HG03439 (cell line): Measurements from ENCODE around the gene CABP4.
A peak's percentile ranks its signal among the peaks of the same experiment; 100 is the strongest.
"Not testable (repeated sequence)": the region's sequence is repeated elsewhere in the genome, so short reads cannot be mapped to it uniquely, and the experiment has no call there.

ENCODE experiments used
- ATAC-seq: cut with Tn5 transposase; IDR thresholded peaks from one replicate; pipeline ENCODE4 v1.9.1; 2021; ENCODE audit warnings: mild to moderate bottlenecking, moderate library complexity; ENCODE audit not compliant: unreplicated experiment

The CABP4 gene

GRCh38 chr11:67452141-67452952, 2.8 kb upstream of the CABP4 start, which contains the start of gene GPR152:
TSS of gene GPR152 (minus strand) at chr11:67452729. CDS start at chr11:67452724, 5 bp downstream.
- ATAC-seq = no peak

- ATAC-seq = no peak
These were observed 1.1 kb upstream of the CABP4 start for GRCh38 chr11:67453816-67454732.

GRCh38 chr11:67456068-67456705, 1.0 kb downstream of the CABP4 start:
- ATAC-seq = no peak

GRCh38 chr11:67457453-67457852, 2.3 kb downstream of the CABP4 start:
- no peak for ATAC-seq

GRCh38 chr11:67458266-67458665, 3.1 kb downstream of the CABP4 start:
- no peak for ATAC-seq

- ATAC-seq = no peak
These were observed 8.0 kb downstream of the CABP4 start for GRCh38 chr11:67463186-67463585.

GRCh38 chr11:67463680-67464410, 8.7 kb downstream of the CABP4 start:
- no peak for ATAC-seq

- peak; percentile 54 for ATAC-seq
These were observed 9.4 kb downstream of the CABP4 start for GRCh38 chr11:67464411-67465188.

GRCh38 chr11:67465189-67465510, 10.0 kb downstream of the CABP4 start:
- no peak for ATAC-seq

GRCh38 chr11:67465530-67465929, 10.4 kb downstream of the CABP4 start:
- not testable (repeated sequence) for ATAC-seq

- ATAC-seq = no peak
These were observed 11.2 kb downstream of the CABP4 start for GRCh38 chr11:67466367-67466766.

- no peak for ATAC-seq
These were observed 12.0 kb downstream of the CABP4 start for GRCh38 chr11:67466962-67467771.

- ATAC-seq = no peak
These were observed 12.9 kb downstream of the CABP4 start for GRCh38 chr11:67468056-67468455.

- ATAC-seq = no peak
These were observed 13.3 kb downstream of the CABP4 start for GRCh38 chr11:67468456-67468758.

- peak; percentile 60 for ATAC-seq
These were observed 13.8 kb downstream of the CABP4 start, which contains the start of gene TMEM134 for GRCh38 chr11:67468759-67469507. TSS of gene TMEM134 (minus strand) at chr11:67469251. CDS start at chr11:67469192, 59 bp downstream.

GRCh38 chr11:67469508-67469811, 14.3 kb downstream of the CABP4 start:
- no peak for ATAC-seq

- ATAC-seq = no peak
These were observed 15.3 kb downstream of the CABP4 start for GRCh38 chr11:67470337-67471002.

- ATAC-seq = no peak
These were observed 17.7 kb downstream of the CABP4 start for GRCh38 chr11:67472882-67473281.
